HL-60 (cell line): ENCODE data around the gene CDC42BPA.

ENCODE experiments used
- DNase-seq, 2 experiments: peaks; one replicate each; pipeline ENCODE4 v3.0.0-alpha.2; 2010 to 2020; ENCODE audit warnings: low read depth in 1 of 2, low spot score in 1 of 2
- H3K27ac ChIP-seq: fragments of 250-450 bp; sonication (Bioruptor Pico); replicated peaks from 2 replicates; pipeline ENCODE4 v1.5.1; 2020; ENCODE audit warnings: mild to moderate bottlenecking, moderate library complexity
- H3K27me3 ChIP-seq: fragments of 250-450 bp; sonication (Bioruptor Pico); 2 replicates; pipeline ENCODE4 v1.5.1; 2021; ENCODE audit warnings: mild to moderate bottlenecking, moderate library complexity; ENCODE audit not compliant: insufficient read depth, poor library complexity, severe bottlenecking
- H3K4me3 ChIP-seq: replicated peaks from 2 replicates; pipeline ENCODE4 v1.5.1; 2011; ENCODE audit warnings: mild to moderate bottlenecking, control low read depth, low read length; ENCODE audit not compliant: insufficient read depth
- CTCF ChIP-seq: IDR thresholded peaks from one replicate; pipeline ENCODE4 v1.5.1; 2011; ENCODE audit warnings: low read length, control low read depth, inconsistent platforms; ENCODE audit not compliant: insufficient read depth
- GABPA ChIP-seq: IDR thresholded peaks from 2 replicates; pipeline ENCODE4 v1.6.1; 2012; ENCODE audit warnings: low read depth
- POLR2AphosphoS5 ChIP-seq: IDR thresholded peaks from 2 replicates; pipeline ENCODE4 v1.6.1; 2012; ENCODE audit warnings: low read depth
- REST ChIP-seq: IDR thresholded peaks from 2 replicates; pipeline ENCODE4 v1.6.1; 2012; ENCODE audit warnings: low read depth; ENCODE audit not compliant: insufficient replicate concordance
- SPI1 ChIP-seq: IDR thresholded peaks from 2 replicates; pipeline ENCODE4 v1.6.1; 2012; ENCODE audit warnings: low read depth, mild to moderate bottlenecking, borderline replicate concordance

The CDC42BPA gene

GRCh38 chr1:226981838-226982237 is 336.5 kb downstream of the CDC42BPA start:
- H3K27ac ChIP-seq = no peak overlapping the region
- H3K4me3 ChIP-seq = no peak overlapping the region
- H3K27me3 ChIP-seq = no peaks in the 10 kb centered on the region
- no peak for TF ChIP-seq POLR2AphosphoS5
- no peak for TF ChIP-seq SPI1
- TF ChIP-seq GABPA = no peak
- TF ChIP-seq CTCF = no peak
- TF ChIP-seq REST = no peak
- no peak for DNase-seq

- TF ChIP-seq POLR2AphosphoS5 (no peak), REST (no peak), GABPA (no peak), SPI1 (no peak), CTCF (no peak)
- no peak overlapping the region for H3K27ac ChIP-seq
- H3K27me3 ChIP-seq = no peaks in the 10 kb centered on the region
- H3K4me3 ChIP-seq = no peak overlapping the region
- DNase-seq = no peak
Measured at GRCh38 chr1:226981386-226981817, 336.9 kb downstream of the CDC42BPA start.

GRCh38 chr1:226980565-226981385 is 337.5 kb downstream of the CDC42BPA start:
- TF ChIP-seq GABPA (no peak), CTCF (no peak), REST (no peak), SPI1 (no peak), POLR2AphosphoS5 (no peak)
- no peak for DNase-seq
- H3K27ac ChIP-seq = no peak overlapping the region
- H3K27me3 ChIP-seq = no peaks in the 10 kb centered on the region
- no peak overlapping the region for H3K4me3 ChIP-seq
